HG02678 (cell line): Measurements from ENCODE around the gene EPHB2.

Experiments
- ATAC-seq: cut with Tn5 transposase; IDR thresholded peaks from one replicate; pipeline ENCODE4 v1.9.1; 2021; ENCODE audit warnings: mild to moderate bottlenecking, moderate library complexity; ENCODE audit not compliant: unreplicated experiment

EPHB2 gene

GRCh38 chr1:22875841-22876240, 165.2 kb downstream of the EPHB2 start:
- no peak for ATAC-seq

- ATAC-seq = no peak
These were observed 165.9 kb downstream of the EPHB2 start for GRCh38 chr1:22876359-22877111.

- no peak for ATAC-seq
These were observed 166.7 kb downstream of the EPHB2 start for GRCh38 chr1:22877112-22877915.

- ATAC-seq = no peak
These were observed 167.3 kb downstream of the EPHB2 start for GRCh38 chr1:22877980-22878379.

GRCh38 chr1:22878626-22879025, 168.0 kb downstream of the EPHB2 start:
- no peak for ATAC-seq

GRCh38 chr1:22879445-22879844, 168.8 kb downstream of the EPHB2 start:
- ATAC-seq = no peak

- no peak for ATAC-seq
These were observed 169.5 kb downstream of the EPHB2 start for GRCh38 chr1:22880174-22880601.

- ATAC-seq = no peak
These were observed 172.8 kb downstream of the EPHB2 start for GRCh38 chr1:22883406-22883805.

- ATAC-seq = no peak
These were observed 174.3 kb downstream of the EPHB2 start for GRCh38 chr1:22884806-22885530.

GRCh38 chr1:22886211-22886610, 175.6 kb downstream of the EPHB2 start:
- no peak for ATAC-seq

GRCh38 chr1:22887491-22887890, 176.9 kb downstream of the EPHB2 start:
- no peak for ATAC-seq

- no peak for ATAC-seq
These were observed 177.9 kb downstream of the EPHB2 start for GRCh38 chr1:22888320-22889075.

- ATAC-seq = no peak
These were observed 178.7 kb downstream of the EPHB2 start for GRCh38 chr1:22889213-22889827.

- ATAC-seq = no peak
These were observed 182.2 kb downstream of the EPHB2 start for GRCh38 chr1:22892789-22893188.

- no peak for ATAC-seq
These were observed 182.7 kb downstream of the EPHB2 start for GRCh38 chr1:22893292-22893691.

- no peak for ATAC-seq
These were observed 184.7 kb downstream of the EPHB2 start for GRCh38 chr1:22895357-22895756.

- ATAC-seq = no peak
These were observed 185.5 kb downstream of the EPHB2 start for GRCh38 chr1:22896184-22896583.

- no peak for ATAC-seq
These were observed 189.8 kb downstream of the EPHB2 start for GRCh38 chr1:22900451-22900850.

GRCh38 chr1:22903113-22903512, 192.5 kb downstream of the EPHB2 start:
- ATAC-seq = no peak

GRCh38 chr1:22906968-22907367, 196.3 kb downstream of the EPHB2 start:
- ATAC-seq = no peak
